Measurements from ENCODE around the gene SLC8A1.

DNA sequence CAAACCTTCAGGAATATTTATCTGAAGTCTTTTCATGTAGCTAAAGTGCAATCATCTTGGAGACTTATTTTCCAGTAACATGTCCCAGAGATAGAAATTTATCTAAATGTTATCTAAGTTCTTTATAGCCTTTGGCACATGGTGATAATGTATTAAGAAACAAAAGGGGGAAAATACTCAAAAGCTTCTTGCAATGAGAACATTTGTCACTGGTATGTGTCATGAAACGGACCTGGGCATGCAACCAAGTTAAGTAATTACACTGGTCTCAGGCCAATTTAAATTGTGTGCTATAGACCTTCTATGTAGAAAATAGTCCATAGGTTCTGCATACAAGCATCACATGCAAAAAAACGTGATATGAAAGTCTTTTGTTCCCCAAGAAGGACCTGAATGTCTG, 136.2 kb downstream of the SLC8A1 start:
- TF ChIP-seq CTCF (IDR thresholded peaks at IDR 0.05) (no peak), POLR2A (IDR thresholded peaks at IDR 0.05) (no peak)
